ENCODE results near the gene RPS6KB2.

DNA sequence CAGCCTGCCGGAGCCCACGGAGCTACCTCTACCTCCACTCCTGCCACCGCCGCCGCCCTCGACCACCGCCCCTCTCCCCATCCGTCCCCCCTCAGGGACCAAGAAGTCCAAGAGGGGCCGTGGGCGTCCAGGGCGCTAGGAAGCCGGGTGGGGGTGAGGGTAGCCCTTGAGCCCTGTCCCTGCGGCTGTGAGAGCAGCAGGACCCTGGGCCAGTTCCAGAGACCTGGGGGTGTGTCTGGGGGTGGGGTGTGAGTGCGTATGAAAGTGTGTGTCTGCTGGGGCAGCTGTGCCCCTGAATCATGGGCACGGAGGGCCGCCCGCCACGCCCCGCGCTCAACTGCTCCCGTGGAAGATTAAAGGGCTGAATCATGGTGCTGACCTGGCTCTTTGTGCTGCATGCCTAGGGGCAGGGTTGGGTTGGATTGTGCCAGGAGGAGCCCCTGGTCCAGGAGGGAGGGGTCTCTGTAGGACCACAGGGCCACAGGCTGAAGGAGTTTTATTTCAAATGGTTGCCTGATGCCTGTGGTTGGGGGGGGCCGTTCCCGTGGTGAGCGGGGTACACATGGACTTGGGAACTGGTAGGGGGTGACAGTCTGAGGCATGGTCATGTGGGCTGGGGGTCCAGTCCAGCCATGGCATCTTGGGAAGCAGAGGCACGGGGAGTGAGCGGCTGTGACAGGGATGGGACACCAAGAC, 6.9 kb downstream of the RPS6KB2 start:
- TF ChIP-seq, protein P1, sequence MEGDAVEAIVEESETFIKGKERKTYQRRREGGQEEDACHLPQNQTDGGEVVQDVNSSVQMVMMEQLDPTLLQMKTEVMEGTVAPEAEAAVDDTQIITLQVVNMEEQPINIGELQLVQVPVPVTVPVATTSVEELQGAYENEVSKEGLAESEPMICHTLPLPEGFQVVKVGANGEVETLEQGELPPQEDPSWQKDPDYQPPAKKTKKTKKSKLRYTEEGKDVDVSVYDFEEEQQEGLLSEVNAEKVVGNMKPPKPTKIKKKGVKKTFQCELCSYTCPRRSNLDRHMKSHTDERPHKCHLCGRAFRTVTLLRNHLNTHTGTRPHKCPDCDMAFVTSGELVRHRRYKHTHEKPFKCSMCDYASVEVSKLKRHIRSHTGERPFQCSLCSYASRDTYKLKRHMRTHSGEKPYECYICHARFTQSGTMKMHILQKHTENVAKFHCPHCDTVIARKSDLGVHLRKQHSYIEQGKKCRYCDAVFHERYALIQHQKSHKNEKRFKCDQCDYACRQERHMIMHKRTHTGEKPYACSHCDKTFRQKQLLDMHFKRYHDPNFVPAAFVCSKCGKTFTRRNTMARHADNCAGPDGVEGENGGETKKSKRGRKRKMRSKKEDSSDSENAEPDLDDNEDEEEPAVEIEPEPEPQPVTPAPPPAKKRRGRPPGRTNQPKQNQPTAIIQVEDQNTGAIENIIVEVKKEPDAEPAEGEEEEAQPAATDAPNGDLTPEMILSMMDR (conservative IDR thresholded peaks at IDR 0.05 in 1 of 2, IDR thresholded peaks at IDR 0.05 in 1 of 2; ENCODE audit: low read depth in 1 of 2, low read length in 2 of 2) = no peak
- no peak for TF ChIP-seq EZH2 (IDR thresholded peaks at IDR 0.05; ENCODE audit: low read length, missing control alignments)

Data from fibroblast of lung (primary cell).